Kidney (tissue), 14 donors: ENCODE data around the gene SNX19. TPM values are rescaled to one million over a fixed set of nuclear protein-coding genes. Genes with fewer than 3 reads are reported as not detected.

ENCODE experiments used
- DNase-seq, 5 donors: peaks; one replicate each; pipeline ENCODE4 v3.0.0-alpha.2; 2013 to 2020
- FAIRE-seq: peaks from 2 replicates; lab custom pipeline; 2012; peaks lifted over from hg19 to GRCh38; lab: Jason Lieb, UNC
- H3K27ac ChIP-seq, 2 donors: one replicate each; pipeline ENCODE4 v1.7.0; 2013; ENCODE audit warnings: low read depth in 2 of 2, low read length in 2 of 2, inconsistent platforms in 1 of 2
- H3K27me3 ChIP-seq: one replicate; pipeline ENCODE4 v1.7.1; 2013; ENCODE audit warnings: low read length, inconsistent platforms; ENCODE audit not compliant: control insufficient read depth, insufficient read depth
- H3K36me3 ChIP-seq, 3 donors: one replicate each; pipeline versions ENCODE4 v1.7.0 to v1.7.1; 2013; ENCODE audit warnings: low read length in 3 of 3, control low read depth in 1 of 3, inconsistent platforms in 1 of 3; ENCODE audit not compliant: insufficient read depth in 3 of 3, control insufficient read depth in 2 of 3
- H3K4me1 ChIP-seq, 3 donors: one replicate each; pipeline versions ENCODE4 v1.7.0 to v1.7.1; 2013; ENCODE audit warnings: low read length in 3 of 3, inconsistent platforms in 1 of 3, low read depth in 1 of 3; ENCODE audit not compliant: control insufficient read depth in 2 of 3, insufficient read depth in 2 of 3
- H3K4me3 ChIP-seq, 3 donors: one replicate each; pipeline versions ENCODE4 v1.7.0 to v1.8.1; 2013; ENCODE audit warnings: low read length in 3 of 3, control low read depth in 1 of 3, inconsistent platforms in 1 of 3
- H3K9ac ChIP-seq, 3 donors: one replicate each; pipeline versions ENCODE4 v1.7.0 to v1.7.1; 2013; ENCODE audit warnings: low read length in 3 of 3, control low read depth in 1 of 3, inconsistent platforms in 1 of 3
- H3K9me3 ChIP-seq, 3 donors: one replicate each; pipeline versions ENCODE4 v1.7.0 to v1.7.1; 2013; ENCODE audit warnings: low read length in 3 of 3, control low read depth in 1 of 3, inconsistent platforms in 1 of 3; ENCODE audit not compliant: control insufficient read depth in 2 of 3, insufficient read depth in 1 of 3
- CTCF ChIP-seq: IDR thresholded peaks from 3 replicates; pipeline ENCODE4 v1.5.1; 2012; ENCODE audit warnings: mild to moderate bottlenecking, moderate library complexity, borderline replicate concordance; ENCODE audit not compliant: insufficient read depth; ENCODE audit errors: extremely low read depth
- intact Hi-C: fragments of 100-400 bp; cut with DNase I; formaldehyde crosslinking; loops from one replicate; pipeline ENCODE4 v1.11.1; 2022
- polyA plus RNA-seq: library from polyadenylated mRNA; stranded (reverse); fragments of 350-450 nt; fragmentation: Illumina TruSeq; extraction: RNeasy Lipid Tissue Mini Kit (QIAGEN cat#74804); gene quantifications from one replicate; pipeline ENCODE4 v1.2.3, GENCODE V29; 2014; ENCODE audit warnings: low read depth, low replicate concordance; ENCODE audit not compliant: insufficient read depth
- total RNA-seq: library from RNA; stranded (reverse); fragmentation: NEBNext Ultra II Directional; extraction: Animal tissue kit (Norgen Biotek cat#: 25700); gene quantifications from one replicate; pipeline ENCODE4 v1.2.1, GENCODE V29; 2021
- donor health status: control.
- donor health status: control.
- donor health status: control.
- donor health status: control.
- donor health status: control.
- donor health status: DM: yes; HTN: yes; CAD: no.
- donor health status: Normal renal cell carcinoma (clear cell type).

The SNX19 gene
- total and polyA plus RNA-seq, 2 donors from 2014 or later, result 16.9 to 67.5 TPM

GRCh38 chr11:130828741-130829140 is 87.5 kb downstream of the SNX19 start:
- no peak overlapping the region for H3K27ac ChIP-seq
- FAIRE-seq, result no peak

GRCh38 chr11:130827451-130828377 is 88.6 kb downstream of the SNX19 start:
- H3K27ac ChIP-seq, result peak overlapping the region in 1 of 2 donors; percentile 37
- no peak overlapping the region for H3K4me3 ChIP-seq
- no peaks in the 10 kb centered on the region for H3K9me3 ChIP-seq
- no peaks in the 10 kb centered on the region for H3K36me3 ChIP-seq
- FAIRE-seq (no peak), DNase-seq (peak; percentile 87 to 93 (median 90))
- intact Hi-C loops, result no loop called here
- no peaks in the 10 kb centered on the region for H3K27me3 ChIP-seq
- TF ChIP-seq CTCF, result peak; percentile 56
- peaks cover 5 to 21% (median 19%) of the 10 kb centered on the region in 3 donors for H3K4me1 ChIP-seq
- H3K9ac ChIP-seq, result no peak overlapping the region

More at GRCh38 chr11:130828741-130829140, 87.5 kb downstream of the SNX19 start:
- no peak overlapping the region for H3K9ac ChIP-seq
- H3K27me3 ChIP-seq, result no peaks in the 10 kb centered on the region
- H3K4me3 ChIP-seq, result no peak overlapping the region
- DNase-seq, result no peak
- H3K9me3 ChIP-seq, result no peaks in the 10 kb centered on the region
- H3K36me3 ChIP-seq, result no peaks in the 10 kb centered on the region
- TF ChIP-seq CTCF, result no peak
- H3K4me1 ChIP-seq, result peaks cover 5 to 13% (median 12%) of the 10 kb centered on the region in 3 donors
- intact Hi-C loops, result no loop called here

- peak in 1 of 5 donors; percentile 45 for DNase-seq
- FAIRE-seq, result no peak
- no peak for TF ChIP-seq CTCF
- H3K36me3 ChIP-seq, result no peaks in the 10 kb centered on the region
- no peaks in the 10 kb centered on the region for H3K9me3 ChIP-seq
- H3K9ac ChIP-seq, result no peak overlapping the region
- intact Hi-C loops, result no loop called here
- H3K4me1 ChIP-seq, result peaks cover 2 to 22% (median 19%) of the 10 kb centered on the region in 3 donors
- H3K4me3 ChIP-seq, result no peak overlapping the region
- no peaks in the 10 kb centered on the region for H3K27me3 ChIP-seq
- H3K27ac ChIP-seq, result no peak overlapping the region
These were observed 89.7 kb downstream of the SNX19 start for GRCh38 chr11:130826572-130826971.
